Measurements from ENCODE around the gene ECE1.

Gene ECE1

GRCh38 chr1:21321963-21322680 is 31.9 kb upstream of the ECE1 start:
- H3K27me3 ChIP-seq (ENCODE audit: low read length), result no peaks in the 10 kb centered on the region
- TF ChIP-seq EZH2phosphoT487 (conservative IDR thresholded peaks at IDR 0.05; ENCODE audit: low read length), result no peak
- TF ChIP-seq, protein P1, sequence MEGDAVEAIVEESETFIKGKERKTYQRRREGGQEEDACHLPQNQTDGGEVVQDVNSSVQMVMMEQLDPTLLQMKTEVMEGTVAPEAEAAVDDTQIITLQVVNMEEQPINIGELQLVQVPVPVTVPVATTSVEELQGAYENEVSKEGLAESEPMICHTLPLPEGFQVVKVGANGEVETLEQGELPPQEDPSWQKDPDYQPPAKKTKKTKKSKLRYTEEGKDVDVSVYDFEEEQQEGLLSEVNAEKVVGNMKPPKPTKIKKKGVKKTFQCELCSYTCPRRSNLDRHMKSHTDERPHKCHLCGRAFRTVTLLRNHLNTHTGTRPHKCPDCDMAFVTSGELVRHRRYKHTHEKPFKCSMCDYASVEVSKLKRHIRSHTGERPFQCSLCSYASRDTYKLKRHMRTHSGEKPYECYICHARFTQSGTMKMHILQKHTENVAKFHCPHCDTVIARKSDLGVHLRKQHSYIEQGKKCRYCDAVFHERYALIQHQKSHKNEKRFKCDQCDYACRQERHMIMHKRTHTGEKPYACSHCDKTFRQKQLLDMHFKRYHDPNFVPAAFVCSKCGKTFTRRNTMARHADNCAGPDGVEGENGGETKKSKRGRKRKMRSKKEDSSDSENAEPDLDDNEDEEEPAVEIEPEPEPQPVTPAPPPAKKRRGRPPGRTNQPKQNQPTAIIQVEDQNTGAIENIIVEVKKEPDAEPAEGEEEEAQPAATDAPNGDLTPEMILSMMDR (IDR thresholded peaks at IDR 0.05; ENCODE audit: insufficient read depth, low read length, poor library complexity, severe bottlenecking), result no peak
- no peak overlapping the region for H3K27ac ChIP-seq (ENCODE audit: low read depth, low read length)
- H3K4me2 ChIP-seq (ENCODE audit: low read depth, low read length, poor library complexity, severe bottlenecking), result no peak overlapping the region
- H4K20me1 ChIP-seq (ENCODE audit: low read depth, low read length), result no peaks in the 10 kb centered on the region
- H3K36me3 ChIP-seq (ENCODE audit: low read length), result no peaks in the 10 kb centered on the region
- no peaks in the 10 kb centered on the region for H3K9me2 ChIP-seq (replicated peaks; ENCODE audit: insufficient read depth, low read length)
- H3K4me3 ChIP-seq (ENCODE audit: insufficient read depth, low read length, poor library complexity, severe bottlenecking), result no peak overlapping the region
- H2AFZ ChIP-seq (ENCODE audit: low read depth, low read length, severe bottlenecking), result no peak overlapping the region
- H3K9ac ChIP-seq (ENCODE audit: low read length), result no peak overlapping the region
- H3K9me3 ChIP-seq (ENCODE audit: insufficient read depth, low read length), result no peaks in the 10 kb centered on the region
- 0 out of 2 replicates have a peak, but pooled peaks cover 4% of the 10 kb centered on the region for H3F3A ChIP-seq (ENCODE audit: insufficient read depth)
- peaks cover 86% of the 10 kb centered on the region for H3K79me2 ChIP-seq (ENCODE audit: insufficient read depth, low read length)

- Histone ChIP-seq H4K20me1 (ENCODE audit: low read depth, low read length) (no peaks in the 10 kb centered on the region), H3K36me3 (ENCODE audit: low read length) (no peaks in the 10 kb centered on the region), H3K79me2 (ENCODE audit: insufficient read depth, low read length) (peaks cover 78% of the 10 kb centered on the region), H3F3A (ENCODE audit: insufficient read depth) (0 out of 2 replicates have a peak, but pooled peaks cover 3% of the 10 kb centered on the region), H2AFZ (ENCODE audit: low read depth, low read length, severe bottlenecking) (no peak overlapping the region), H3K9ac (ENCODE audit: low read length) (no peak overlapping the region), H3K9me2 (replicated peaks; ENCODE audit: insufficient read depth, low read length) (no peaks in the 10 kb centered on the region), H3K4me3 (ENCODE audit: insufficient read depth, low read length, poor library complexity, severe bottlenecking) (no peak overlapping the region), H3K27me3 (ENCODE audit: low read length) (no peaks in the 10 kb centered on the region), H3K9me3 (ENCODE audit: insufficient read depth, low read length) (no peaks in the 10 kb centered on the region), H3K4me2 (ENCODE audit: low read depth, low read length, poor library complexity, severe bottlenecking) (no peak overlapping the region), H3K27ac (ENCODE audit: low read depth, low read length) (no peak overlapping the region)
- TF ChIP-seq, protein P1 (IDR thresholded peaks at IDR 0.05; ENCODE audit: insufficient read depth, low read length, poor library complexity, severe bottlenecking), result no peak
- no peak for TF ChIP-seq EZH2phosphoT487 (conservative IDR thresholded peaks at IDR 0.05; ENCODE audit: low read length)
Measured at GRCh38 chr1:21320410-21321108, 30.3 kb upstream of the ECE1 start.

- Histone ChIP-seq H3K27me3 (ENCODE audit: low read length) (no peaks in the 10 kb centered on the region), H4K20me1 (ENCODE audit: low read depth, low read length) (no peaks in the 10 kb centered on the region), H3K9me2 (replicated peaks; ENCODE audit: insufficient read depth, low read length) (no peaks in the 10 kb centered on the region), H3K36me3 (ENCODE audit: low read length) (no peaks in the 10 kb centered on the region), H3K9ac (ENCODE audit: low read length) (no peak overlapping the region), H3F3A (ENCODE audit: insufficient read depth) (no peaks in the 10 kb centered on the region), H3K9me3 (ENCODE audit: insufficient read depth, low read length) (no peaks in the 10 kb centered on the region), H3K27ac (ENCODE audit: low read depth, low read length) (no peak overlapping the region), H3K4me3 (ENCODE audit: insufficient read depth, low read length, poor library complexity, severe bottlenecking) (no peak overlapping the region), H3K79me2 (ENCODE audit: insufficient read depth, low read length) (peaks cover 81% of the 10 kb centered on the region), H2AFZ (ENCODE audit: low read depth, low read length, severe bottlenecking) (no peak overlapping the region), H3K4me2 (ENCODE audit: low read depth, low read length, poor library complexity, severe bottlenecking) (no peak overlapping the region)
- TF ChIP-seq, protein P1 (IDR thresholded peaks at IDR 0.05; ENCODE audit: insufficient read depth, low read length, poor library complexity, severe bottlenecking), result no peak
Measured at GRCh38 chr1:21319447-21320407, 29.5 kb upstream of the ECE1 start.

All from SU-DHL-6 (cell line).